IPS-NIHi11 (cell line): Measurements from ENCODE around the gene SPRED3.
"Not testable (repeated sequence)": the region's sequence is repeated elsewhere in the genome, so short reads cannot be mapped to it uniquely, and the experiment has no call there.

Experiments
- DNase-seq: peaks from one replicate; pipeline ENCODE4 v3.0.0; 2012; ENCODE audit warnings: mixed read lengths, low spot score

The SPRED3 gene

DNA sequence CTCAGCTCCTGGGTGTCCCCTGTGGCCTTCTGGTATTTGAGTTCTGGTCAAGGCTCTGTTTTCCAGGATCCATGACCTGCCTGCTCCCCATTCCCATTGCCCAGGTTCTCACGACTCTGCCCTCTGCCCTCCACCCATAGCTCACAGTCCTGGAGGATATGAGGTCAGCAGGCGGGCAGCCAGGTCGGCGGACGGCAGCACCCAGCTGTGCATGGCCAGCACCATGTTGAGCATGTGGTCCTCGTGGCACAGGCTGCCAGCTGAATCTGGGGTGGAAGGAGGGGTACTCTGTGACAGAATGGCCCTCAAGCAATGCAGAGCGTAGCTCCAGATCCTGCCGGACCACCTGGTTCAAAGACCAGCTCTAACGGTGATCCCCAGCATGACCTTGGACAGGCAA lies 32.4 kb downstream of the SPRED3 start:
- DNase-seq: no peak

DNA sequence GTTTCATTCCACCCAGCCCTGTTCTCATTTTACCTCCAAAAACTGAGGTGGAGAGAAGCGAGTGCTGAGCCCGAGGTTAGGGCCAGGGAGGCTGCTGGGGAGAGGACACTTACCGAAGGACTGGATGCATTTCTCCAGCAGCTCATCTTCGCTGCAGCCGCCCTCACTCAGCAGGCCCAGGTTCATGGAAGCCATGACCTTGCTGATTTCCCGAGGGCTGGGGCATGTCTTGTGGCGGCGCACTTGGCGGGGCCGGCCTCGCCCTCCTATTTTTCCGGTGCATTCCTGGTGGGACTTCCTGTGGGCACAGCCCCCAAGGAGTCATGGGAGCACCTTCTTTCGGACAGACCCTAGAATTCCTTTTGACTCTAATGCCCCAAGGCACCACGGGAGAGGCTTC lies 33.4 kb downstream of the SPRED3 start:
- DNase-seq: no peak

GRCh38 chr19:38422438-38422837 lies 33.9 kb downstream of the SPRED3 start:
- no peak for DNase-seq

GRCh38 chr19:38424272-38424671 lies 35.8 kb downstream of the SPRED3 start:
- DNase-seq: no peak

- DNase-seq: no peak
Measured at GRCh38 chr19:38425222-38425809, 36.8 kb downstream of the SPRED3 start.

DNA sequence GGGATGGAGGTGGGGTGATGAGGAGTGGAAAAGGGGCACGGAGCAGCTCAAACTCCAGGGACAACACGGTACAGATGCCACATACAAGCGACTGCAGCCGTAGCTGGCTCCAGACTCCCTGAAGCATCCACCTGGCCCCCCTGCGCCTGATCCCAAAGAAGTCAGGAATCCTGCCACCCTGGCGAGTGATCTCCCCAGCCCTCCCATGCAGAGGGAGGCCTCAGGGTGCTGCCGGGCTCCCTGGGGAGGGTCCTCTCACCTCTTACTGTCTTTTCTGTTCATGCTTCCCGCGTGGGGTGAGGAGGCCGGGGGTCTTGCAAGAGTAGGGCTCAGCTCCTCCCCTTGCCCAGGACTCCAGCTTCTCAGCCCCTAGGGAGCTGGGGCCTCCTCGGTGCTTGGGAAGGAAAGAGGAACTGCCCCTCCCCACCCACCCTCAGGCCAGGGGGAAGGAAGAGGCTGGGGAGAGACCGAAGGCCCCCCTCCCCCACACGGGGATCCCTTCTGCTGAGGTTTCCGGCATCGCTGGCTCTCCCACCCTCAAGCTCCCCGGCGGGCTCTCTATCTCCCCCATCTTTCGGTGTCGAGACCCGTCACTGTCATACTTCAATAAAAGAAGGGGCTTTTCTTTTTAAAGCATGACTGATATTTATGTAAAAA lies 37.4 kb downstream of the SPRED3 start, which contains the start of gene RASGRP4:
TSS of gene RASGRP4 (minus strand) at position 410 of the 657 bp plus-strand sequence. CDS start at position 282, 128 bp downstream.
- peak; percentile 48 for DNase-seq

DNA sequence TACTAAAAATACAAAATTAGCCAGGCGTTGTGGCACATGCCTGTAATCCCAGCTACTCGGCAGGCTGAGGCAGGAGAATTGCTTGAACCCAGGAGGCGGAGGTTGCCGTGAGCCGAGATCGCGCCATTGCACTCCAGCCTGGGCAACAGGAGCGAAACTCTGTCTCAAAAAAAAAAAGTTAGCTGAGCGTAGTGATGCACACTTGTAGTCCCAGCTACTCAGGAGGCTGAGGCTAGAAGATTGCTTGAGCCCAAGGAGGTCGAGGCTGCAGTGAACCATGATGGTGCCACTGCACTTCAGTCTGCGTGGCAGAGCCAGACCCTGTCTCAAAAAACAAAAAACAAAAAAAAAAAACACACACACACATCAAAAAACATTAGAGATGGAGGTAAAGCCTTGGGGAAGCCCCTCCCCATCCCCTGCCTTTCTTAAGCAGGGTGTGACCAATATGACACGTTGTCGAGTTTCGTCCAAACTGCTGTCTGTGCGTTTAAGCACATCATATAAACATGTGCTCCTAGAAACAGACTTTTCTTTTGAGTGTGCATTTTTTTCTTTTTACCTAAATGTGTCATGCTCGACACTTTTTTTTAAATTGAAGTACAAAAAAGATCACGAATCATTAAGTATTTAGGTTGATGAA lies 38.7 kb downstream of the SPRED3 start:
- DNase-seq: not testable (repeated sequence)

GRCh38 chr19:38429055-38429810 lies 40.7 kb downstream of the SPRED3 start:
- DNase-seq: no peak

DNA sequence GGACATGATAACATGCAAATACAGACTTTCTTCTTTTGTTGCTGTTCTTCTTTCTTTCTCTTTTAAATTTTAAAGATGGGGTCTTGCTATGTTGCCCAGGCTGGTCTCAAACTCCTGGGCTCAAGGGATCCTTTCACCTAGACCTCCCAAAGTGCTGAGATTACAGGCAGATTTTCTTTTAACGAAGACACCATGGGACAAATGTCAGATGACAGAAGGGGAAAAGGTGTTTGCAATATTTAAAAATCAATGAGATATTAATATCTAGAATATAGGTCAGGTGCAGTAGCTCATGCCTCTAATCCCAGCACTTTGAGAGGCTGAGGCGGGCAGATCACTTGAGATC lies 41.3 kb downstream of the SPRED3 start:
- no peak for DNase-seq

GRCh38 chr19:38430931-38431330 lies 42.4 kb downstream of the SPRED3 start:
- DNase-seq: no peak

DNA sequence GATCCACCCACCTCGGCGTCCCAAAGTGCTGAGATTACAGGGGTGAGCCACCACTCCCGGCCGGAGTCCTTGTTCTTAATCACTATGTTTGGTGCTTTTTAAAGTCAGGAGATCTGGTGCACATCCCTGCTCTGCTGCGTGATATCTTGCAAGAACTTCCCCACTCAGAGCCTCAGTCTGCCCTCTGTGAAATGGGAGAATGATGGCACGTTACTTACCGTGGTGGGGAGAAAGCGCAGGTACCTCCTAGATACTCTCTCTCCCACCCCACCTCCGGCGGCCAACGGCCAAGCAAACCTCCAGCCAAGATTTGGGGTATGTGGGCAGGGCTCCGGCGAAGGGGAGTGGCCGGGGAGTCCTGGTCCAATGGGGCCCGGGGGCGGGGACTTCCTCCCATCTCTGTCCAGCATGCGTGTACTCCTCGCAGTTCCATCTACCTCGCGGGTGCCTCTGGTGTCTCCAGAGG lies 44.8 kb downstream of the SPRED3 start, which contains the start of gene RYR1:
TSS of gene RYR1 (plus strand) at position 424 of the 466 bp plus-strand sequence. CDS start 139 bp downstream, outside the sequence.
- DNase-seq: peak; percentile 95

- DNase-seq: peak; percentile 87
Measured at GRCh38 chr19:38434549-38435051, 46.1 kb downstream of the SPRED3 start.

DNA sequence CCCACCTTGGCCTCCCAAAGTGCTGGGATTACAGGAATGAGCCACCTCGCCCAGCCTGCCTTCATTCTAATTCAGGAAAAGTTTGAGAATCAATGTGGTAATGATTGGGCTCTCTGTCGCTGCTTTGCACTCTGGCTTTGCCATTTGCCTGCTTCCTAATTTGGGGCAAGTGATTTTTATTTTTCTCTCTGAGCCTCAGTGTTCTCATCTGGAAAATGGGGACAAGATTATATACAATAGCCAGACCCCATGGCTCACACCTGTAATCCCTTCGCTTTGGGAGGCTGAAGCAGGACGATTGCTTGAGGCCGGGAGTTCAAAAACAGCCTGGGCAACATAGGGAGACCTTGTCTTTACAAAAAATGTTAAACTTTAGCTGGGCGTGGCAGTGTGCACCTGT lies 48.8 kb downstream of the SPRED3 start:
- no peak for DNase-seq

DNA sequence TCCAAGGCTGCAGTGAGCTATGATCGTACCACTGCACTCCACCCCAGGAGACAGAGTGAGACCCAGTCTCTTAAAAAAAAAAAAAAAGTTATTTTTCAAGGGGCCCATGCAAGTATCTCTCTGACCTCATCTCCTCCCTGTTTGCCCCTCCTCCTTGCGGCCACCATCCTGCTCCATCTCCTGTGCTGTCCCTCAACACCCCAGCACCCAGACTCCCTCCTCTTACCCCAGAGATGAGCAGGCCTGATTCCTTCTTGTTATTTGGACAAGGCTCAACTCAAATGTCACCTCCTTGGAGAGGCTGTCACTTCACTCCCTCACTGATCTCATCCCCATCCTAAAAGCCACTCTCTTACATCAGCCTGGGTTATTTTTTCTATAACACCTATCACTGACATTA lies 49.4 kb downstream of the SPRED3 start:
- DNase-seq: no peak

DNA sequence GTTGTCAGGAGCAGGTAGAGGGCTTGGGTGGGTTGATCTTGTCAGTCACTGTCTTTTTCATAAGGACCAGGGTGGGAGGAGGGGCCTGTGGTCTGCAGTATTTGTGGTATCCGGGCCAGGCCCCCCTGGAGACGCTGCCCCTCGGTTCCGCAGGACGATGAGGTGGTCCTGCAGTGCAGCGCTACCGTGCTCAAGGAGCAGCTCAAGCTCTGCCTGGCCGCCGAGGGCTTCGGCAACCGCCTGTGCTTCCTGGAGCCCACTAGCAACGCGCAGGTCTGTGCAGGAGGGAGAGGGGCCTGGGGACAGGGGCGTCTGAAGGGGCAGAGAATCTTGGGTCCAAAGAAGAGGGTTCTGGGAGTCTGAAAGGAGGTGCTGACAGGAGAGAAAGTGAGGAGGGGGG lies 52.1 kb downstream of the SPRED3 start:
- DNase-seq: no peak

DNA sequence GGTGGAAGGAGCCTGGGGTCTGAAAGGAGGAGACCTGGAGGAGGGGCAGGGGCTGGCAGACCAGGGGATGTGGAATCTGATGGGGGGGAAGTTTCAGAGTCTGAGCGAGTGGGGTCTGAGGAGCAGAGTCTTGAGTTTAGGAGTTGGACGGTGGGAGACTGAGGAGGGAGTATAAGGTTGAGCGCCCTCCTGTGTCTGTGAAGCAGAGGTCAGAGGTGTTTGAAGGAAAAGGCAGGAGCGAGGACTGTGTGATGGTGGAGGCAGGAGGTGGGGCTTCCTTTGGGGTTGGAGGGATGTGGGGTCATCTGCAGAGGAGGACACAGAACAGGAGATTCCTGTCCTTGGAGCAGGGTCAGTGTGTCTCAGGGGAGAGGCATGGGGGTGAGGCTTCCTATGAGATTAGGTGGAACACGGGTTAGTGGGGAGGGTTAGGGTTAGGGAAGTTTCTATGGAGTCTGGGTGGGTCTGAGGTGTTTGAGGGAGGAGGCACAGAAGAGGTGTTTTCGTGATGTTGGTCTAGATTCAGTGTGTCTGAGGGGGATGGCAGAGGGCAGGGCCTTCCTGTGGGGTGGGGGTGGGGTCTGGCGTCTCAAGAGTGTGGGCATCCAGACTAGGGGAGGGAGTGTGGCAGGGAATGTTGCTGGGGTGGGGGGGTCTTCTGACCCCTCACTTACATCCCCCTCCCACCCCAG lies 53.3 kb downstream of the SPRED3 start:
- peak; percentile 77 for DNase-seq

- DNase-seq: no peak
Measured at GRCh38 chr19:38442736-38443135, 54.2 kb downstream of the SPRED3 start.

GRCh38 chr19:38443458-38443999 lies 55.0 kb downstream of the SPRED3 start:
- DNase-seq: peak; percentile 5

- DNase-seq: peak; percentile 6
Measured at GRCh38 chr19:38444026-38444425, 55.5 kb downstream of the SPRED3 start.

GRCh38 chr19:38445362-38445761 lies 56.9 kb downstream of the SPRED3 start:
- peak; percentile 5 for DNase-seq

DNA sequence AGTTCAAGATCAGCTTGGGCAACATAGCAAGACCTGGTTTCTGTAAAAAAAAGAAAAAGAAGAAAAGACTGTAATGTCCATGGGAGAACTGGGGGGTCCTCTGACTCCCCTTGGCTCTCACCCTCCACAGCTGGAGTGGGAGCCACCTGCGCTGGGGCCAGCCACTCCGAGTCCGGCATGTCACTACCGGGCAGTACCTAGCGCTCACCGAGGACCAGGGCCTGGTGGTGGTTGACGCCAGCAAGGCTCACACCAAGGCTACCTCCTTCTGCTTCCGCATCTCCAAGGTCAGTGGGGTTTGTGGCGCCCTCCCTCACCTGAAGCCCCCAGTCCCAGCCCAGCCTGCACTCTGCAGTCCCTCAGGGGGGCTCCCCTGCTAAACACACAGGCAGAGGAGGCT lies 59.7 kb downstream of the SPRED3 start:
- DNase-seq: no peak
